Measurements from ENCODE around the gene PON2.

Gene PON2

GRCh38 chr7:95444796-95445195, 10.0 kb upstream of the PON2 start:
- no peak for DNase-seq (ENCODE audit: low read depth)

GRCh38 chr7:95441042-95441823, 6.4 kb upstream of the PON2 start:
- DNase-seq (ENCODE audit: low read depth): no peak

- DNase-seq (ENCODE audit: low read depth): no peak
These were observed 5.7 kb upstream of the PON2 start for GRCh38 chr7:95440394-95441038.

- no peak for DNase-seq (ENCODE audit: low read depth)
These were observed 1.6 kb upstream of the PON2 start for GRCh38 chr7:95436407-95436806.

GRCh38 chr7:95435422-95435780, 573 bp upstream of the PON2 start:
- DNase-seq (ENCODE audit: low read depth): no peak

GRCh38 chr7:95433952-95434556, 774 bp downstream of the PON2 start:
- DNase-seq (ENCODE audit: low read depth): no peak

GRCh38 chr7:95433129-95433528, 1.7 kb downstream of the PON2 start:
- DNase-seq (ENCODE audit: low read depth): no peak

- DNase-seq (ENCODE audit: low read depth): no peak
These were observed 2.2 kb downstream of the PON2 start for GRCh38 chr7:95432606-95433005.

GRCh38 chr7:95430864-95431263, 4.0 kb downstream of the PON2 start:
- DNase-seq (ENCODE audit: low read depth): no peak

- no peak for DNase-seq (ENCODE audit: low read depth)
These were observed 5.4 kb downstream of the PON2 start for GRCh38 chr7:95429241-95429990.

- DNase-seq (ENCODE audit: low read depth): no peak
These were observed 6.8 kb downstream of the PON2 start for GRCh38 chr7:95427914-95428516.

GRCh38 chr7:95427166-95427565, 7.7 kb downstream of the PON2 start:
- no peak for DNase-seq (ENCODE audit: low read depth)

GRCh38 chr7:95425694-95426093, 9.1 kb downstream of the PON2 start:
- no peak for DNase-seq (ENCODE audit: low read depth)

- no peak for DNase-seq (ENCODE audit: low read depth)
These were observed 10.1 kb downstream of the PON2 start for GRCh38 chr7:95424716-95425115.

- DNase-seq (ENCODE audit: low read depth): no peak
These were observed 12.9 kb downstream of the PON2 start for GRCh38 chr7:95421847-95422444.

GRCh38 chr7:95421000-95421846, 13.6 kb downstream of the PON2 start:
- DNase-seq (ENCODE audit: low read depth): no peak

GRCh38 chr7:95412075-95412474, 22.8 kb downstream of the PON2 start:
- DNase-seq (ENCODE audit: low read depth): no peak

GRCh38 chr7:95411666-95412065, 23.2 kb downstream of the PON2 start:
- DNase-seq (ENCODE audit: low read depth): no peak

- no peak for DNase-seq (ENCODE audit: low read depth)
These were observed 23.8 kb downstream of the PON2 start for GRCh38 chr7:95411036-95411435.

GRCh38 chr7:95407751-95408150, 27.1 kb downstream of the PON2 start:
- no peak for DNase-seq (ENCODE audit: low read depth)

GRCh38 chr7:95405800-95406199, 29.0 kb downstream of the PON2 start:
- DNase-seq (ENCODE audit: low read depth): no peak

Data from stimulated activated CD8-positive, alpha-beta memory T cell treated with anti-CD3 and anti-CD28 coated beads, Interleukin-12 subunit alpha, Interleukin-12 subunit beta, amount 100 ng/mL, for 4 hours (primary cell).